ENCODE data around the gene ACKR2.

The ACKR2 gene

DNA sequence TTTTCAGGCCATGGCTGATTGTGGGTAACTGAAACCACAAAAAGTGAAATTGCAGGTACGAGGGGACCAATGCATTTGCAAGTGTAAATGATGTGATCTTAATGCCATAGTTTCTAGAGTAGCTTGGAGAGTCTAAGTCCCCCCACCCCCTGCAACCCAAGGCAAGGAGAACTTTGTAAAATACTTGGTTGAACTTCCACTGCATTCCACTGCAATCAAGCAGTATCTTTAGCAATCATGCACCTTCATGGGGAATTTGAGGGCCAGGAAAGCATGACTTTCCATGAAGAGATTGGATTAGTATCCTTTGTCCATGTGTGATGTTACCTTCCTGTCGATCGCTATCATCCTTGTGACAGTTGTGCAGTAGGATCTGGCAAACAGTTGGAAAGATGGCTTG lies 77.8 kb downstream of the ACKR2 start:
- DNase-seq (ENCODE audit: low read depth), result no peak

DNA sequence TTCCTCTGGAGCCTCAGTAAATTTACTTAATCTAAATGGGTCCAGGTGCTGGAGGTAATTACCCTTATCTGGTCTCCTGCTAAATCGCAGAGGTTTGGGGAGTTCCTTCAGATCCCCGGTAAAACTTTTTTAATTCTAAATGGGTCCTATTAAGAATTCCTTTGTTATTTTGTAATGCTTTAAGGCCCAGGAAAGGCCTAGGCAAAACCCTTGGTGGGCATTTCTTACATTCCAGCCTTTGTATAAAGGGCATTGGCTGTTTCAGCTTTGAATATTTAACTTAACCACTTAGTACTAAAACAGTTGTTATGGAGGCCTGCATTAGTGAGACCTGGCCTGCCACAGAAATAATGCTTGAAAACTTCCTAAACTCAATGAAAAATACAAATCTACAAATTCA lies 81.8 kb downstream of the ACKR2 start:
- no peak for DNase-seq (ENCODE audit: low read depth)

GRCh38 chr3:42892169-42892568 lies 82.9 kb downstream of the ACKR2 start:
- no peak for DNase-seq (ENCODE audit: low read depth)

- no peak for DNase-seq (ENCODE audit: low read depth)
Observed at GRCh38 chr3:42892807-42893206, 83.6 kb downstream of the ACKR2 start.

GRCh38 chr3:42894698-42895579 lies 85.7 kb downstream of the ACKR2 start:
- DNase-seq (ENCODE audit: low read depth), result no peak

DNA sequence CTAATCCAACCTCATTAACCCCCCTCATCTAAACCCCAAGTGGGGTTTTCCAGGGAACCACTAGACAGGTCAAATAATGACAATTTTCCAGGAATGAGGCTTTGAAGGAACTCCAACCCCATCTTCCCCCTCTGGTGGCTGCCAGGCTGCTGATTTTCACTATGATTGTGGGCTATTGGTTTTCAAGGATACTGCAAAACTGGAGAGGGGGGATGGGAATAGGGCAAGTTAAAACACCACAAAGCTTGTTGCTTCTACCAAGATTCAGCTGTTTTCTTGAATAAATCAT lies 86.3 kb downstream of the ACKR2 start:
- no peak for DNase-seq (ENCODE audit: low read depth)

- no peak for DNase-seq (ENCODE audit: low read depth)
Observed at GRCh38 chr3:42898896-42899675, 89.8 kb downstream of the ACKR2 start.

GRCh38 chr3:42900226-42901072 lies 91.2 kb downstream of the ACKR2 start:
- DNase-seq (ENCODE audit: low read depth), result no peak

DNA sequence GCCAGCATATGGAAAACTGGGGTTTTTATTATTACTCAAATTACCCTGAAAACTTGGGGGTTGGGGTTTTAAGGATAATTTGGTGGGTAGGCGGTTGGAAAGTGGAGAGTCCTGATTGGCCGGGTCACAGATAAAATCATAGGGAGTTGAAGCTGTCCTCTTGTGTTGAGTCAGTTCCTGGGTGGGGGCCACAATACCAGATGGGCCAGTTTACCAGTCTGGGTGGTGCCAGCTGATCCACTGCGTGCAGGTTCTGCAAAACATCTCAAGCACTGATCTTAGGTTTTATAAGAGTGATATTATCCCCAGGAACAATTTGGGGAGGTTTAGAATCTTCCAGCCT lies 91.8 kb downstream of the ACKR2 start:
- no peak for DNase-seq (ENCODE audit: low read depth)

DNA sequence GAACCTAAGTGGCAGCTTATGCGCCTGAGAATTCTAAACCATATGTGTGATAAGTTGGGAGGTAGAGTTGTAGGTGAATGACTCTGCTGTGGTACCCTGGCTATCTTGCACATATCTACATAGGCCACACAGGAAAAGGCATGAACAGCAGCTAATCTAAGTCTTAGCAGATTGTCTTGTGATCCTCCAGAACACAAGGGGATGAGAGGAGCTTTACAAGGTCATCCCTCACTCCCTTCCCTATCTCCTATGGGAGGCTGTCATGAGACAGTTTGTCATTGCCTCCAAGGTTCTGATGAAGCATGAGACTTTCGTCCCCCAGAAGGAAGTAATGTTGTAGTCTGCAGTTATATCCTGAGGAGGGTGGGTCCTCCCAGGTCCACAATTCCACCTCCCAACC lies 93.0 kb downstream of the ACKR2 start:
- no peak for DNase-seq (ENCODE audit: low read depth)

DNA sequence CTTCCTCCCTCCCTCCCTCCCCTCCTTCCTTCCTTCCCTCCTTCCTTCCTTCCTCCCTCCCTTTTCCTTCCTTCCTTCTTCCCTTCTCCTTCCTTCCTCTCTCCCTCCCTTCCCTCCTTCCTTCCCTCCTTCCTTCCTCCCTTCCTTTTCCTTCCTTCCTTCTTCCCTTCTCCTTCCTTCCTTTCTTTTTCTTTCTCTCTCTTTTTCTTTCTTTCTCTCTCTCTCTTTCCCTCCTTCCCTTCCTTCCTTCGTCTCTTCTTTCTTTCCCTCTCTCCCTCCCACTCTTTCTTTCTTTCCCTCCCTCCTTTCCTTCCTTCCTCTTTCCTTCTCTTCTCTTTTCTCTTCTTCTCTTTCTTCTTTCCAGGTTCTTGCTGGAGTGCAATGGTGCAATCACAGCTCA lies 94.8 kb downstream of the ACKR2 start:
- no peak for DNase-seq (ENCODE audit: low read depth)

DNA sequence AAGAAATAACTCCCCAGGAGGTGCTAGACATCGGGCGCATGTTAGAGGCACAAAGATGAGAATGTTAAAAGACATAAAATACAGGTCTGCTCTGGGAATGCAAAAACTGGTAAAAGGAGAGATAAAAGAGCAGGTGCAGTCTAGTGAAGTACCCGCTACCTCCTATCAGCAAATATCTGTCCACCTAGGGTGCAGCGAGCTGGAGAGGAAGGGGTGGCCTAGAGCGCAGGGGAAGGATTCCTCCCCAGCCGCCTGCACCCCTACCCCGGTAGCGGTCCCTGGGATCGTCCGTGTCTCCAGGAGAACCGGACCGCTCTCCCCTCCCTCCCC lies 96.5 kb downstream of the ACKR2 start:
- no peak for DNase-seq (ENCODE audit: low read depth)

DNA sequence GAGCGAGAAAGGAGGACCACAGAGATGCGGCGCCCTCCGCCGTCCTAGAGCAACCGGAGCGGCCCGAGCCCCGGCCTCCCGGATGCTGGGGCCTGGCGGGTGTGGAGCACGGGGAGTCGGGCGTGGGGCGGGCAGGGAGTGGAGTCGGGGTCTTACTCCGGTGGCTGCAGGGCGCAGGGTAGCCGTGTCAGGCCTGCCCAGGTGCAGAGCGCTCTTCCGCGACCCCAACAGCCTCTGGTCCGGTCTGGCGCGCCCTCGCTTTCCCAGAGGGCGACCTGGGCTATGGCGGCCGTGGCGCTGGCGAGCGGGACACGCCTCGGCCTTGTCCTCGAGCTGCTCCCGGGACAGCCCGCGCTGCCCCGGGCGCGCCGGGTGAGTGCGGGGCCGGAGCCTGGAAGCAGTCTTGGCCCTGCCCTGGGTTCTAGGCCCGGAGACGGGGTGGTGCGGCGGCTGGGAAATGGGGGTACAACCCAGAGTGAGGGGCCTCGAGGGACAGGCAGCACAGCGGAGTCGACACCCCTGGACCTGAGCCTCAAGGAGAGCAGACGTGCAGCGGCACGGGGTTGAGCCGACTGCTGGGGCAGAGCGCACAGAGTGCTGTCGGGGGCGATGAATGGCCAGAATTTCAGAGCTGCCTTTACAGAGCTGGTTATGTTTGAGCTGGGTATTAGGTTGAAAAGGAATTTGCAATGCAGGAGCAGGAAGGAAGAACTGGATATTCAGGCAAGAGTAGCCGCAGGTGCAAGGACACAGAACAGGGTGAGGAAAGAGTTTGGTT lies 97.0 kb downstream of the ACKR2 start, which contains the start of gene ZNF662:
Gene ZNF662 (plus strand): TSS at position 73 of the 778 bp plus-strand sequence. CDS start 1,973 bp downstream, outside the sequence.
- DNase-seq (ENCODE audit: low read depth), result no peak

- no peak for DNase-seq (ENCODE audit: low read depth)
Observed at GRCh38 chr3:42906848-42907183, 97.6 kb downstream of the ACKR2 start.

DNA sequence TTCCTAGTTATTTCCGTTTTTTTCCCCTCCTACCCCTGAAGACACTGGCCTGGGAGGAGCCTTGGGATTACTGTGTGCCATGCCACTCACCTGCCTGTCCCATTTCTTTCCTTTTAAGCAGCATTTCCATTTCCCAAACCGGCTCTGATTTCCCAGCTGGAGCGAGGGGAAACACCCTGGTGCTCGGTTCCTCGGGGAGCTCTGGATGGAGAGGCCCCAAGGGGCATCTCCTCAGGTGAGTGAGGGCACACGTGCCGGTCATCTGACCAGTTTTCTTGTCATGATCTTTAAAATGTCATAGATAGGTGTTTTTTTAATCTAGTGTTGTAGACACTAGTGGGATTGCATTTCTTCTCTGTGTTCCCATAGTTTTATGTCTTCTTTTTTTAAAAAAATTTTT lies 99.4 kb downstream of the ACKR2 start:
- no peak for DNase-seq (ENCODE audit: low read depth)

GRCh38 chr3:42911551-42911950 lies 102.3 kb downstream of the ACKR2 start:
- DNase-seq (ENCODE audit: low read depth), result no peak

DNA sequence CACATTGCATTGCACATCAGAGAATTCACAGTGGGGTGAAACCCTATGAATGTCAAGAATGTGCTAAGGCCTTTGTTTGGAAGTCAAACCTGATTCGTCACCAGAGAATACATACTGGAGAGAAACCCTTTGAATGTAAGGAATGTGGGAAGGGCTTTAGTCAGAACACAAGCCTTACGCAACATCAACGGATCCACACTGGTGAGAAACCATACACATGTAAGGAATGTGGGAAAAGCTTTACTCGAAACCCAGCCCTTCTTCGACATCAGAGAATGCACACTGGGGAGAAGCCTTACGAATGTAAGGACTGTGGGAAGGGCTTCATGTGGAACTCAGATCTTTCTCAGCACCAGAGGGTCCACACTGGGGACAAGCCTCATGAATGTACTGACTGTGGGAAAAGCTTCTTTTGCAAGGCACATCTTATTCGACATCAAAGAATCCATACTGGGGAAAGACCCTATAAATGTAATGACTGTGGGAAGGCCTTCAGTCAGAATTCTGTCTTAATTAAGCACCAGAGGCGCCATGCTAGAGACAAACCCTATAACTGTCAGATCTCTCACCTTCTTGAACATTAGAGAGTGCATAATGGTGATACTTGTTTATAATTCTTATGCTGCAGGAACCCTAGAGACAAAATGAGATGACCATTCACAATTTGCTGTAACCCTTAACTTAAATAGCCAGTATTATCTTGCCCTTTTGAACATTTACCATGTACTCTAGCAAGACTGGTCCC lies 105.7 kb downstream of the ACKR2 start:
- no peak for DNase-seq (ENCODE audit: low read depth)

Data from stimulated activated CD8-positive, alpha-beta memory T cell treated with anti-CD3 and anti-CD28 coated beads, Interleukin-7, amount 100 ng/mL, for 24 hours (primary cell).